Upper lobe of left lung (tissue), 6 donors: Measurements from ENCODE around the gene C4BPB. TPM values are rescaled to one million over a fixed set of nuclear protein-coding genes. Genes with fewer than 3 reads are reported as not detected.
A peak's percentile ranks its signal among the peaks of the same experiment; 100 is the strongest.

Experiments used
- ATAC-seq, 2 donors: fragments of 200-7000 bp; cut with Tn5 transposase; one replicate each; pipeline ENCODE4 v1.9.1; 2022; ENCODE audit warnings: mild to moderate bottlenecking in 2 of 2, moderate library complexity in 2 of 2; ENCODE audit not compliant: low FRiP score in 2 of 2
- DNase-seq, 2 donors: peaks; one replicate each; pipeline ENCODE4 v3.0.0-alpha.2; 2019 to 2020
- H3K27ac ChIP-seq, 4 donors: fragments of 200-600 bp; sonication (generic); one replicate each; pipeline ENCODE4 v1.5.1; 2016 to 2019
- H3K27me3 ChIP-seq, 4 donors: fragments of 200-600 bp; sonication (generic); one replicate each; pipeline ENCODE4 v1.5.1; 2017 to 2019
- H3K36me3 ChIP-seq, 4 donors: fragments of 200-600 bp; sonication (generic); one replicate each; pipeline ENCODE4 v1.5.1; 2016 to 2019
- H3K4me1 ChIP-seq, 4 donors: fragments of 200-600 bp; sonication (generic); one replicate each; pipeline ENCODE4 v1.5.1; 2018 to 2019
- H3K4me3 ChIP-seq, 4 donors: fragments of 200-600 bp; sonication (generic); one replicate each; pipeline ENCODE4 v1.5.1; 2017 to 2019; ENCODE audit warnings: mild to moderate bottlenecking in 2 of 4, moderate library complexity in 1 of 4
- H3K9me3 ChIP-seq, 4 donors: fragments of 200-600 bp; sonication (generic); one replicate each; pipeline ENCODE4 v1.5.1; 2018 to 2019
- EP300 ChIP-seq, 4 donors: sonication (generic); formaldehyde crosslinking; IDR thresholded peaks; one replicate each; pipeline ENCODE4 v1.5.1; 2017; ENCODE audit warnings: antibody characterized with exemption in 4 of 4, control low read depth in 2 of 4
- POLR2A ChIP-seq, 4 donors: fragments of 450-650 bp; IDR thresholded peaks; one replicate each; pipeline ENCODE4 v1.5.1; 2016 to 2017; ENCODE audit warnings: antibody characterized with exemption in 4 of 4, mild to moderate bottlenecking in 2 of 4
- POLR2AphosphoS5 ChIP-seq, 2 donors: sonication (generic); formaldehyde crosslinking; IDR thresholded peaks; one replicate each; pipeline ENCODE4 v1.5.1; 2017; ENCODE audit warnings: antibody characterized with exemption in 2 of 2
- WGBS, 2 donors: methylation state at CpG; one replicate each; pipeline ENCODE4 v1.1.5; 2017 to 2018; 5-methylcytosine and 5-hydroxymethylcytosine counted together
- total RNA-seq, 6 donors: library from RNA; depleted of rRNA in 4 of 6; stranded (reverse); fragments of >200 nt in 4 of 6; gene quantifications; one replicate each; pipeline versions ENCODE4 v1.1.0 to v1.2.1, GENCODE V29; 2016 to 2021
- TF ChIP-seq, protein P1 (sequence below), 6 experiments: fragments of 450-650 bp in 4 of 6; fragments of 200-600 bp in 2 of 6; sonication (generic) in 2 of 6; IDR thresholded peaks; one replicate each; pipeline ENCODE4 v1.5.1; 2016 to 2019; ENCODE audit warnings: antibody characterized with exemption in 6 of 6
- donor health status: DM: no; HTN: no; CAD: no; lungs with moderate emphysema.
- donor health status: DM: no; HTN: yes; CAD: no; lungs with severe emphysema.

The C4BPB gene
- total RNA-seq, 6 donors from 2014 or later, result 1.1 to 40.9 (median 9.2) TPM

DNA sequence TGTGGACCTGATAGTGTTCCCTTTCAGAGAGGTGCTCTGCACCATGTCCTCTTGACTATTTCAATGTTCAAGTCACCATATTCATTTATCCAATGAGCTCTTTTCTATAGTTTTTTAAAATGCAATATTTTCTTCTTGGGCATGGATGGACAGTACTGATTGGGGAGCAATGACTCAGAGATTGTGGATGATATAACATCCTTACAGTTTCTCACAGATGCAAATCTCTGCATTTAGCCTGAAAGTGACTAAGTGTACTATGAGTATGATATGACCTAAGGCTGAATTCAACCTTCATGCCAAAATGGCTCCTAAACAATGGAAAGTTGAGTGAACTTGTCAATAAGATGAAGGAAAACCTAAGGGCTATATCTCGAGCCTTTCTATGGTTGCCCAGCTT, 51.9 kb downstream of the C4BPB start:
- Histone ChIP-seq H3K27me3 (no peaks in the 10 kb centered on the region), H3K36me3 (no peaks in the 10 kb centered on the region), H3K9me3 (no peaks in the 10 kb centered on the region), H3K4me1 (no peaks in the 10 kb centered on the region), H3K4me3 (no peak overlapping the region), H3K27ac (no peak overlapping the region)
- DNase-seq, result no peak
- TF ChIP-seq POLR2AphosphoS5 (IDR thresholded peaks at IDR 0.05) (no peak), POLR2A (IDR thresholded peaks at IDR 0.05) (no peak), EP300 (IDR thresholded peaks at IDR 0.05) (no peak)
- TF ChIP-seq, protein P1, sequence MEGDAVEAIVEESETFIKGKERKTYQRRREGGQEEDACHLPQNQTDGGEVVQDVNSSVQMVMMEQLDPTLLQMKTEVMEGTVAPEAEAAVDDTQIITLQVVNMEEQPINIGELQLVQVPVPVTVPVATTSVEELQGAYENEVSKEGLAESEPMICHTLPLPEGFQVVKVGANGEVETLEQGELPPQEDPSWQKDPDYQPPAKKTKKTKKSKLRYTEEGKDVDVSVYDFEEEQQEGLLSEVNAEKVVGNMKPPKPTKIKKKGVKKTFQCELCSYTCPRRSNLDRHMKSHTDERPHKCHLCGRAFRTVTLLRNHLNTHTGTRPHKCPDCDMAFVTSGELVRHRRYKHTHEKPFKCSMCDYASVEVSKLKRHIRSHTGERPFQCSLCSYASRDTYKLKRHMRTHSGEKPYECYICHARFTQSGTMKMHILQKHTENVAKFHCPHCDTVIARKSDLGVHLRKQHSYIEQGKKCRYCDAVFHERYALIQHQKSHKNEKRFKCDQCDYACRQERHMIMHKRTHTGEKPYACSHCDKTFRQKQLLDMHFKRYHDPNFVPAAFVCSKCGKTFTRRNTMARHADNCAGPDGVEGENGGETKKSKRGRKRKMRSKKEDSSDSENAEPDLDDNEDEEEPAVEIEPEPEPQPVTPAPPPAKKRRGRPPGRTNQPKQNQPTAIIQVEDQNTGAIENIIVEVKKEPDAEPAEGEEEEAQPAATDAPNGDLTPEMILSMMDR (IDR thresholded peaks at IDR 0.05), result no peak
- WGBS, 2 donors, result 63 to 76% methylated on average over 1 of the region's 1 CpG
- no peak for ATAC-seq

DNA sequence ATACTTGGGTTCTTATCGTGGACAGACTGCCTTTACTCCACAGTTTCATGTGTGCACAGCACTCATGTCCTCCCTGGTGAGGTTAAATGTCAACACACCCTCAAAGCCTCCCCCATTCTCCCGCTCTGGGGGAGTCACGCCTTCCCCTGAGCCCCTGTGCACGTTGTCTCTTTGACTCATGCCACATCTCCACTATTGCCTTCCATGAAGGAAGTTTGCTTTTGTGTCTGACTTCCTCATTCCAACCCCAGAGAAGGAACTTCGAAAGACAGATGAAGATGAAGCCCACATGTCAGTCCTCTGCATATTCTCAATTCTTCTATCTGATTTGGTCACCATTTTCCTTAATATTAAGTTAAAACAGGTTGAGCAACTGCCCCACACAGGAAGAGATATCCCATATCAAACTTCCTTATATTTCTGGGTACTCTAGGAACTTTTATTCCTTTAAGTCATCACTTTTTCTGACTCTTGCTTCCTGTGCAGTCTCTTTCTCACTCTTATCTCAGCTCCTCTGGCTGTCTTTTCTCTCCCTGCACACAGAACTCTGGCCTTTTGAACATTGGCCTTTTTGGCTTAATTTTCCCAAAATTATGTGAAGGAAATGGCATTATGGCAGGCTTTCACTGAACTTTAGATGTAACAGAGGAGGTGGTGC, 56.9 kb downstream of the C4BPB start:
- Histone ChIP-seq H3K27me3 (no peaks in the 10 kb centered on the region), H3K4me3 (no peak overlapping the region), H3K36me3 (no peaks in the 10 kb centered on the region), H3K4me1 (no peaks in the 10 kb centered on the region), H3K9me3 (no peaks in the 10 kb centered on the region), H3K27ac (no peak overlapping the region)
- TF ChIP-seq, protein P1 (IDR thresholded peaks at IDR 0.05), result no peak
- no peak for DNase-seq
- WGBS, 2 donors, result 56 to 58% methylated on average over 5 of the region's 5 CpGs
- ATAC-seq, result peak in 1 of 2 donors; percentile 61

Other genes with a start within 250 kb of the C4BPB start
- gene IL20, start 223.2 kb upstream of the C4BPB start, total RNA-seq, result not detected
- gene IL24, start 191.4 kb upstream of the C4BPB start, total RNA-seq, result under 1 TPM in 1 of 6 donors, not detected in 5; 0.24 TPM
- gene FCMR, start 166.9 kb upstream of the C4BPB start, total RNA-seq, result 10 to 100 TPM in 1 of 6 donors, 1 to 10 TPM in 5; 4.3 to 13.6 (median 7.2) TPM
- gene PIGR, start 142.4 kb upstream of the C4BPB start, total RNA-seq, result 1,000 to 10,000 TPM in 1 of 6 donors, 100 to 1,000 TPM in 5; 396 to 1,034 (median 618) TPM
- 1 to 10 TPM in 1 of 6 donors, not detected in 5; 7.3 TPM for gene FCAMR, start 118.4 kb upstream of the C4BPB start, total RNA-seq
- 100 to 1,000 TPM in 5 of 6 donors, 10 to 100 TPM in 1; 92.5 to 222 (median 193) TPM for gene C1orf116, start 56.1 kb upstream of the C4BPB start, total RNA-seq
- gene YOD1, start 37.7 kb upstream of the C4BPB start, total RNA-seq, result 10 to 100 TPM in 3 of 6 donors, 1 to 10 TPM in 3; 6.0 to 24.4 (median 9.4) TPM
- 10 to 100 TPM; 25.3 to 95.5 (median 58.0) TPM for gene PFKFB2, start 35.6 kb upstream of the C4BPB start, total RNA-seq
- 100 to 1,000 TPM in 3 of 6 donors, 10 to 100 TPM in 3; 39.0 to 618 (median 118) TPM for gene C4BPA, start 15.4 kb downstream of the C4BPB start, total RNA-seq
- gene CD55, start 232.8 kb downstream of the C4BPB start, total RNA-seq, result 100 to 1,000 TPM; 256 to 798 (median 465) TPM